GM18867 (cell line): Measurements from ENCODE around the gene SNRNP35.
"Not testable (repeated sequence)": the region's sequence is repeated elsewhere in the genome, so short reads cannot be mapped to it uniquely, and the experiment has no call there.

Source experiments
- ATAC-seq: cut with Tn5 transposase; IDR thresholded peaks from one replicate; pipeline ENCODE4 v1.9.1; 2021; ENCODE audit warnings: mild to moderate bottlenecking, moderate library complexity; ENCODE audit not compliant: unreplicated experiment

SNRNP35 gene, protein sequence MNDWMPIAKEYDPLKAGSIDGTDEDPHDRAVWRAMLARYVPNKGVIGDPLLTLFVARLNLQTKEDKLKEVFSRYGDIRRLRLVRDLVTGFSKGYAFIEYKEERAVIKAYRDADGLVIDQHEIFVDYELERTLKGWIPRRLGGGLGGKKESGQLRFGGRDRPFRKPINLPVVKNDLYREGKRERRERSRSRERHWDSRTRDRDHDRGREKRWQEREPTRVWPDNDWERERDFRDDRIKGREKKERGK

GRCh38 chr12:123457980-123458779, at the start of gene SNRNP35:
Gene SNRNP35 (plus strand): TSS chr12:123458139. CDS start chr12:123465541, 7,402 bp downstream.
- peak; percentile 58 for ATAC-seq

- ATAC-seq = not testable (repeated sequence)
Observed at GRCh38 chr12:123408619-123409018, 49.3 kb upstream of the SNRNP35 start.

GRCh38 chr12:123409284-123410040, 48.5 kb upstream of the SNRNP35 start:
- not testable (repeated sequence) for ATAC-seq

GRCh38 chr12:123410041-123410412, 47.9 kb upstream of the SNRNP35 start:
- no peak for ATAC-seq

DNA sequence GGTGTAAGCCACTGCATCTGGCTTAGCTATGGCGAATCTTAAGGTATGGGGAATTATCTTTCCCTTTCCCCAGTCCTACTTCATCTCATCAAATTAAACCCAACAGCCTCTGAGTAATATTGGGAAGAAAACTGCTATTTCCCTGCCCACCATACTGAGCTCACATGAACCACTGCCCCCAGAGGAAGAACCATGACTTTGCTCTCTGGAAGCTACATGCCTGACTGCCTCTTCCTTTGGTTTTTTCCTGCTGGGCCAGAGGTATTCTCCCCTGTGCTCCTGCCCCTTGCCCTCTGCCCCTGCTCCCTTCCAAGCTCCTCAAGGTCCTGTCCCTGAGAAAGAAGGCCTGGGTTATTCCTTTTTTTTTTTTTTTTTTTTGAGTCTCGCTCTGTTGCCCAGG, 36.6 kb upstream of the SNRNP35 start:
- no peak for ATAC-seq

GRCh38 chr12:123427036-123427769, 30.7 kb upstream of the SNRNP35 start:
- peak; percentile 86 for ATAC-seq

DNA sequence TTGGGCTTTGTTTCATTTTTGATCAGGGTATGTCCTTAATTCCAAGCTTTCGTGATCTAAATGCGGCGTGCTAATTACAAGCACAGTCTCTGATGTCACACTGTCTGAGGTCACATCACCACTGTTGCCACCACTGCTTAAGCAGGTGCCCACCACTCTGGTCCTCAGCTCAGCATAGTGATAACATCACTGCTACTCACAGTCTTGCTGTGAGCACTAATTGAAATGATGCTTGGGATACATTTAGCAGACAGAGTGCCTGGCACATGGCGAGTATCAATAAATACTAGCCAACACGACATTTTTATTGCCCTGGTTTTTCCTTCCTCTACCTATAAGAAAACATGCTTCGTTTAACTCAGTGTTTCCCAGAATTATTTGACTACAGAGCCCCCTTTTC, 29.3 kb upstream of the SNRNP35 start:
- ATAC-seq = no peak

- ATAC-seq = not testable (repeated sequence)
Observed at GRCh38 chr12:123429101-123429500, 28.8 kb upstream of the SNRNP35 start.

DNA sequence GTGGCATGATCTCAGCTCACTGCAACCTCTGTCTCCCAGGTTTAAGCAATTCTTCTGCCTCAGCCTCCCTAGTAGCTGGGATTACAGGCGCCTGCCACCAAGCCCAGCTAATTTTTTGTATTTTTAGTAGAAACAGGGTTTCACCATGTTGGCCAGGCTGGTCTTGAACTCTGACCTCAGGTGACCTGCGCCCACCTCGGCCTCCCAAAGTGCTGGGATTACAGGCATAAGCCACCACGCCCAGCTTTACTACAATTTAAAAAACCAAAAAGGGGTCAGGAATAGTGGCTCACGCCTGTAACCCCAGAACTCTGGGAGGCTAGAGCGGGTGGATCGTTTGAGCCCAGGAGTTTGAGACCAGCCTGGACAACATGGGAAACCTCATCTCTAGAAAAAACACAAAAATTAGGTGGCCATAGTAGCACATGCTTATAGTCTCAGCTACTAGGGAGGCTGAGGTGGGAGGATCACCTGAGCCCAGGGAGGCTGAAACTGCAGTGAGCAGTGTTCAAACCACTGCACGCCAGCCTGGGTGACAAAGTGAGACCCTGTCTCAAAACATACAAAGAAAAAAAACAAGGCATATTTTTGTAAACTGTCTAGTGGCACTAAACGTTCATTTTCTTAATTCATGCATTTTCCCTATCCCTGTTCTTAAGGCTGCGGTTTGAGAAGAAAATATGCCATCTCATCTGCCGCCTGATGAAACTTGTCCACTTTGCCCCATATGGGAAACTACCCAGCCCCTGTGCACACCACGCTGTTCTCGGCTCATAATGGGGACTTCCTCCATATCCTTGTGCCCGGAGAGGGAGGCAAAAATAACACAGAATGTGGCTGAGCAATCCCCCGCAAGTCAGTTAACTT, 25.8 kb upstream of the SNRNP35 start:
- ATAC-seq = not testable (repeated sequence)

- ATAC-seq = no peak
Observed at GRCh38 chr12:123433615-123434014, 24.3 kb upstream of the SNRNP35 start.

GRCh38 chr12:123435636-123436016, 22.3 kb upstream of the SNRNP35 start:
- ATAC-seq = no peak

GRCh38 chr12:123436017-123436964, 21.6 kb upstream of the SNRNP35 start, which contains the start of gene RILPL2:
Gene RILPL2 (minus strand): TSS chr12:123436684. CDS start chr12:123436420, 264 bp downstream.
- peak; percentile 73 for ATAC-seq

DNA sequence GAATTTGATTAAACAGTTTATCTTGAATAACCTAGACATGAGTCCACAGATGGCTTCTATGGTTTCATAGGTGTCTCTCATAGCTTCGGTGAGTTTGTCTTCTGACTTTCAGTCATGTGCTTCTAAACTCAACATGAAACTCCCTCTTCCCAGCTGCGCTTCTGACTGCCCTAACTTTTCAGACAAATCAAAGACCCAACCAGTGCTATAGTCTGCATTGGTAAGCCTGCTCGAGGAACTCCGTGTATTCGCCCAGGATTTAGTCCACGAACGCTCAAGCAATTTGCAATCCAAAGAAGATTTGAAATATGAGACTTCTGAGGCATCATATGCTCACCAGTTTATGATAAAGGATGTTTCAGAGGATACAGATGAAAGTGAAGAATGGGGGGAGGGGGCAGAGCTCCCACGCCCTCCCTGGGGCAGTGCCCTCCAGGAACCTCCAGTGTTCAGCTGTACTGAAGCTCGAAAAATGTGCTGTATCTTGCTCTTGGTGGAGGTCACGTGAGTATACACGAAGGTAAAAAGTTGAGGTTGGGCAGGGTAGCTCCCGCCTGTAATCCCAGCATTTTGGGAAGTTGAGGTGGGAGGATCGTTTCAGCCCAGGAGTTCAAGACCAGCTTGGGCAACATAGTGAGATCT, 16.3 kb upstream of the SNRNP35 start:
- ATAC-seq = peak; percentile 47

DNA sequence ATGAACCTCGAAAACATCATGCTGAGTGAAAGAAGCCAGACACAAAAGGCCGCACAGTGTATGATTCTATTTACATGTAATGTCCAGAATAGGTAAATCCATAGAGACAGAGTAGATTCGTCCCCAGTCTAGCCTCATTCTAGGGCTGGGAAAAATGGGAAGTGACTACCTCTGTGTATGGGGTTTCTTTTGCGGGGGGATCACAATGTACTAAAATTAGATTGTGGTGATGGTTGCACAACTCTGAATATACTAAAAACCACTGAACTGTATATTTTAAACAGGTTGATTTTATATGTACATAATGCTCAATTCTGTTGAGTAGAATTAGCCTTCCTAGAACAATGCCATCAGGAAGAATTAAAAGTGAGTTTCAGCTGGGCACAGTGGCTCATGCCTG, 15.2 kb upstream of the SNRNP35 start:
- no peak for ATAC-seq

- no peak for ATAC-seq
Observed at GRCh38 chr12:123444092-123445026, 13.6 kb upstream of the SNRNP35 start.

DNA sequence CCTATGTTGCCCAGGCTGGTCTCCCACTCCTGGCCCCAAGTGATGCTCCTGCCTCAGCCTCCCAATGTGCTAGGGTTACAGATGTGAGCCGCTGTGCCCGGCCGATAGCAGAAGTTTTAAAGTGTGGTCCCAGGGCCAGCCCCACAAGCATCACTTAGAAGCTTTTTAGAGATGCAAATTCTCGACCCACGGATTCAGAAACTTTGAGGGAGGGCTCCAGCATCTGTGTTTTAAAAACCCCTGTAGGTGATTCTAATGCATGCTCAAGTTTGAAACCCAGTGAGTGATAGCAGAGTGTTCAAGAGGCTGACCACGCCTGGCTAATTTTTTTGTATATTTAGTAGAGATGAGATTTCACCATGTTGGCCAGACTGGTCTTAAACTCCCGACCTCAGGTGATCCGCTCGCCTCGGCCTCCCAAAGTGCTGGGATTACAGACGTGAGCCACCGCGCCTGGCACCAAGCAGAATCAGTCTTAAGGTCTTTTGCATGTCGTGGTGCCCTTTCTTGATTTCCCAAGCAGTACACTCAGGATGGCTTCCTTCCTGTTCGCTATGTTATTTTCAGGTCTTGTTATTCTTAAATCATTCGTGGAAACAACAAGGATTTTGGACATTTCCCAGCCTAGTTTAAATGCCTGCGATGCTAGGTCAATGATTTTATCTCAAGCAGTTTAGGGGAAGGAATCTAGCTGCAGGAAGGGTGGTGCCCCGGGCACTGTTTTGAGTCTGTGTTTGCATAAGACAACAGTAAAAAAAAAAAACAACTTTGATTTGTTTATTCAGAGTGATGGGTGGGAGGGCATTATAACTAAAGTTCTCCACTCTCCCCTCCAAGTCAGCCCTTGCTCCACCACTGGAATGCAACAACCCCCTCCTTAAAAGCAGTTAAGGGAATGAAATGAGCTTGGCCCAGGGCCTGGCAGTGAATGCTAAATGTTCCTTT, 12.3 kb upstream of the SNRNP35 start:
- no peak for ATAC-seq
